COR-L47 (cell line): ENCODE results near the gene R3HDM1.
A peak's percentile ranks its signal among the peaks of the same experiment; 100 is the strongest.
"Not testable (repeated sequence)": the region's sequence is repeated elsewhere in the genome, so short reads cannot be mapped to it uniquely, and the experiment has no call there.

Experiments
- DNase-seq: peaks from one replicate; lab custom pipeline; 2025; lab: John Stamatoyannopoulos, UW

Gene R3HDM1

GRCh38 chr2:135709992-135710391 is 178.7 kb downstream of the R3HDM1 start:
- DNase-seq, result peak; percentile 2

- DNase-seq, result not testable (repeated sequence)
Observed at GRCh38 chr2:135715086-135715485, 183.8 kb downstream of the R3HDM1 start.

GRCh38 chr2:135728064-135728743 is 196.9 kb downstream of the R3HDM1 start:
- no peak for DNase-seq

GRCh38 chr2:135732561-135732960 is 201.3 kb downstream of the R3HDM1 start:
- DNase-seq, result no peak

- DNase-seq, result no peak
Observed at GRCh38 chr2:135733045-135733444, 201.8 kb downstream of the R3HDM1 start.

GRCh38 chr2:135736546-135736945 is 205.3 kb downstream of the R3HDM1 start:
- DNase-seq, result no peak

- no peak for DNase-seq
Observed at GRCh38 chr2:135740206-135740605, 208.9 kb downstream of the R3HDM1 start.

- DNase-seq, result no peak
Observed at GRCh38 chr2:135741043-135741394, 209.7 kb downstream of the R3HDM1 start.

GRCh38 chr2:135741395-135742324 is 210.4 kb downstream of the R3HDM1 start, which contains the start of gene UBXN4:
Gene UBXN4 (plus strand): TSS chr2:135741855. CDS start chr2:135741930, 75 bp downstream.
- DNase-seq, result peak; percentile 97

- peak; percentile 35 for DNase-seq
Observed at GRCh38 chr2:135742325-135742757, 211.1 kb downstream of the R3HDM1 start.

- no peak for DNase-seq
Observed at GRCh38 chr2:135743860-135744259, 212.6 kb downstream of the R3HDM1 start.

GRCh38 chr2:135744760-135745314 is 213.6 kb downstream of the R3HDM1 start:
- DNase-seq, result no peak

- no peak for DNase-seq
Observed at GRCh38 chr2:135745545-135745944, 214.3 kb downstream of the R3HDM1 start.

GRCh38 chr2:135755573-135755972 is 224.3 kb downstream of the R3HDM1 start:
- no peak for DNase-seq

- no peak for DNase-seq
Observed at GRCh38 chr2:135756692-135757091, 225.4 kb downstream of the R3HDM1 start.

GRCh38 chr2:135762022-135762421 is 230.7 kb downstream of the R3HDM1 start:
- DNase-seq, result no peak

- DNase-seq, result no peak
Observed at GRCh38 chr2:135762530-135762929, 231.2 kb downstream of the R3HDM1 start.

GRCh38 chr2:135768863-135769262 is 237.6 kb downstream of the R3HDM1 start:
- no peak for DNase-seq

- no peak for DNase-seq
Observed at GRCh38 chr2:135773319-135773718, 242.0 kb downstream of the R3HDM1 start.

- DNase-seq, result no peak
Observed at GRCh38 chr2:135773917-135774316, 242.6 kb downstream of the R3HDM1 start.
